NCI-H1105 (cell line): ENCODE data around the gene RTCB.

Experiments
- DNase-seq: peaks from one replicate; lab custom pipeline; 2025; lab: John Stamatoyannopoulos, UW

The RTCB gene

DNA sequence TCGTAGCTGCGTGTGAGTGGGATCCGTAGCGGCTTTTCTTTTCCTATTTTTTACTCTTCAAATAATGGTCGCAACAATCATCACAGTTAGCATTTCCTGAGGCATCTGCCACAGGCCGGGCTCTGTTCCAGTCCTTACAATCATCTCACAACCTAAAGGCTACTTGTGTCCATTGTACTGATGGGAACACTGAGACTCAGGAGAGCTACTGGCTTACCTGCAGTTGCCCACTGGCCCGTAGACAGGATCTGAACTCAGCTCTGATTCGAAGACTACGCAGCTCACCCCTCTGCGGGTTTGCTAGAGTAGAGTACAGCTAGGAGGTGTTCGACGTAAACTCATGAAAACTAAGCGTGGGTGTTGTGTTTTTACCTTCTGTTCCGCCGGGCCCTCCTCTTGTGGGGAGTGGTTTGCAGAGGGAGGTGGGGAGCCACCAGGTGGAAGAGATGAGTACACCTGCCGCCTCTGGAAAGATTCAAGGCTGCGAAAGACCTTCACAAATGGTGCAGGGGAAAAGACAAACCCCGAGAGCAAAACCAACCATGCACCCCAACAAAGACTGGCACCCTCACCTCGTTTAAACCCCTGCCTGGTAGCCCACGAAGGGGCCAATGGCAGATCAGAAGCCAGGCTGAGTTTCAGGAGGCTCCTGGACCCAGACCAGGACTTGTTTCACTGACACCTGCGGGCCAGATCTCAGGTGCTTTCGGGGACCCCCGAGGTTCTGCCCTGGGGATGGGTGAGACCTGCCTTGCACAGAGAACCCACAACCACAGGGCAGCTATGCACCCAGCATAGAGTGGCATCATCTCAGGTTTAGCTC lies 72.6 kb downstream of the RTCB start:
- DNase-seq, result no peak

GRCh38 chr22:32338757-32339156 lies 73.3 kb downstream of the RTCB start:
- no peak for DNase-seq
